HEK293 (cell line): Measurements from ENCODE around the gene DOCK8.

Experiments used
- CTCF ChIA-PET: fragments of 350-600 bp; formaldehyde crosslinking; extraction: SDS; loops from one replicate; lab custom pipeline; 2021; ENCODE audit warnings: antibody characterized with exemption; lab: Yijun Ruan, JAX
- POLR2A ChIA-PET: fragments of 300-600 bp; formaldehyde crosslinking; extraction: SDS; loops from one replicate; lab custom pipeline; 2020; ENCODE audit warnings: antibody characterized with exemption, inconsistent platforms; lab: Yijun Ruan, JAX
- H3K27ac ChIP-seq: fragments of 200-500 bp; sonication (Bioruptor generic); 2 replicates; pipeline ENCODE4 v1.5.1; 2014; ENCODE audit warnings: low read depth, low read length, control low read depth, inconsistent platforms; ENCODE audit errors: extremely low read depth
- H3K36me3 ChIP-seq, 2 experiments: fragments of 200-500 bp in 1 of 2; sonication (Bioruptor generic) in 1 of 2; 1 replicate in 1 of 2; 2 replicates in 1 of 2; pipeline ENCODE4 v1.5.1; 2014 to 2017; ENCODE audit warnings: inconsistent platforms in 2 of 2, low read length in 2 of 2; ENCODE audit not compliant: control insufficient read depth in 2 of 2, insufficient read depth in 1 of 2
- H3K4me1 ChIP-seq: fragments of 200-500 bp; sonication (Bioruptor generic); 2 replicates; pipeline ENCODE4 v1.5.1; 2014; ENCODE audit warnings: mild to moderate bottlenecking, low read length, inconsistent platforms; ENCODE audit not compliant: control insufficient read depth, insufficient read depth
- H3K4me3 ChIP-seq: 2 replicates; pipeline ENCODE4 v1.5.1; 2011; ENCODE audit warnings: low read depth, mild to moderate bottlenecking, control low read depth, low read length, moderate library complexity
- H3K9me3 ChIP-seq: fragments of 200-500 bp; sonication (Bioruptor generic); 2 replicates; pipeline ENCODE4 v1.5.1; 2014; ENCODE audit warnings: low read depth, low read length, inconsistent platforms; ENCODE audit not compliant: control insufficient read depth, insufficient read depth
- HOXD13 ChIP-seq: sonication (generic); formaldehyde crosslinking; IDR thresholded peaks from 2 replicates; pipeline ENCODE4 v1.8.0; 2022; ENCODE audit warnings: missing genetic modification reagents, borderline replicate concordance
- KLF1 ChIP-seq: fragments of 450-650 bp; formaldehyde crosslinking; IDR thresholded peaks from 2 replicates; pipeline ENCODE4 v1.5.1; 2016; ENCODE audit warnings: missing biosample characterization, missing genetic modification characterization
- KLF10 ChIP-seq: fragments of 450-650 bp; IDR thresholded peaks from 2 replicates; pipeline ENCODE4 v1.5.1; 2018; ENCODE audit warnings: missing biosample characterization, mild to moderate bottlenecking, missing genetic modification characterization
- MZF1 ChIP-seq: fragments of 450-650 bp; formaldehyde crosslinking; IDR thresholded peaks from 2 replicates; pipeline ENCODE4 v1.5.1; 2017; ENCODE audit warnings: missing biosample characterization, missing genetic modification characterization, borderline replicate concordance
- YY1 ChIP-seq: fragments of 450-650 bp; formaldehyde crosslinking; IDR thresholded peaks from 2 replicates; pipeline ENCODE4 v1.5.1; 2018; ENCODE audit warnings: missing biosample characterization, missing genetic modification characterization
- ZBTB21 ChIP-seq: fragments of 450-650 bp; formaldehyde crosslinking; IDR thresholded peaks from 2 replicates; pipeline ENCODE4 v1.5.1; 2017; ENCODE audit warnings: missing biosample characterization, missing genetic modification characterization
- ZBTB7A ChIP-seq: fragments of 450-650 bp; formaldehyde crosslinking; IDR thresholded peaks from 2 replicates; pipeline ENCODE4 v1.5.1; 2016; ENCODE audit warnings: low read depth, missing biosample characterization, missing genetic modification characterization
- ZNF121 ChIP-seq: fragments of 450-650 bp; formaldehyde crosslinking; IDR thresholded peaks from 2 replicates; pipeline ENCODE4 v1.5.1; 2016; ENCODE audit warnings: missing biosample characterization, missing genetic modification characterization
- ZNF140 ChIP-seq: fragments of 450-650 bp; formaldehyde crosslinking; IDR thresholded peaks from 2 replicates; pipeline ENCODE4 v1.5.1; 2016; ENCODE audit warnings: missing biosample characterization, missing genetic modification characterization
- ZNF169 ChIP-seq: fragments of 450-650 bp; formaldehyde crosslinking; IDR thresholded peaks from 2 replicates; pipeline ENCODE4 v1.5.1; 2016; ENCODE audit warnings: missing biosample characterization, missing genetic modification characterization
- ZNF19 ChIP-seq: fragments of 450-650 bp; formaldehyde crosslinking; IDR thresholded peaks from 2 replicates; pipeline ENCODE4; 2016; ENCODE audit warnings: missing biosample characterization, missing genetic modification characterization, low read depth
- ZNF211 ChIP-seq: fragments of 450-650 bp; formaldehyde crosslinking; IDR thresholded peaks from 2 replicates; pipeline ENCODE4 v1.5.1; 2016; ENCODE audit warnings: low read depth, missing biosample characterization, missing genetic modification characterization
- ZNF350 ChIP-seq: fragments of 450-650 bp; formaldehyde crosslinking; IDR thresholded peaks from 2 replicates; pipeline ENCODE4 v1.5.0; 2017; ENCODE audit warnings: missing biosample characterization, mild to moderate bottlenecking, missing genetic modification characterization
- ZNF610 ChIP-seq: fragments of 450-650 bp; formaldehyde crosslinking; IDR thresholded peaks from 2 replicates; pipeline ENCODE4 v1.5.1; 2016; ENCODE audit warnings: missing biosample characterization, missing genetic modification characterization, borderline replicate concordance
- ZNF660 ChIP-seq: fragments of 450-650 bp; IDR thresholded peaks from 2 replicates; pipeline ENCODE4 v1.5.1; 2018; ENCODE audit warnings: missing biosample characterization, mild to moderate bottlenecking, missing genetic modification characterization
- ZNF670 ChIP-seq: fragments of 450-650 bp; formaldehyde crosslinking; IDR thresholded peaks from 2 replicates; pipeline ENCODE4 v1.5.1; 2016; ENCODE audit warnings: missing biosample characterization, missing genetic modification characterization, low read depth
- ZNF768 ChIP-seq: fragments of 450-650 bp; formaldehyde crosslinking; IDR thresholded peaks from 2 replicates; pipeline ENCODE4 v1.5.1; 2018; ENCODE audit warnings: missing biosample characterization, mild to moderate bottlenecking, missing genetic modification characterization
- TF ChIP-seq, protein P1 (sequence below): fragments of 450-650 bp; formaldehyde crosslinking; IDR thresholded peaks from 2 replicates; pipeline ENCODE4 v1.5.1; 2016; ENCODE audit warnings: missing biosample characterization, missing genetic modification characterization
- TF ChIP-seq, protein P2 (sequence below): fragments of 450-650 bp; formaldehyde crosslinking; IDR thresholded peaks from 2 replicates; pipeline ENCODE4 v1.5.1; 2017; ENCODE audit warnings: missing biosample characterization, missing genetic modification characterization

DOCK8 gene

DNA sequence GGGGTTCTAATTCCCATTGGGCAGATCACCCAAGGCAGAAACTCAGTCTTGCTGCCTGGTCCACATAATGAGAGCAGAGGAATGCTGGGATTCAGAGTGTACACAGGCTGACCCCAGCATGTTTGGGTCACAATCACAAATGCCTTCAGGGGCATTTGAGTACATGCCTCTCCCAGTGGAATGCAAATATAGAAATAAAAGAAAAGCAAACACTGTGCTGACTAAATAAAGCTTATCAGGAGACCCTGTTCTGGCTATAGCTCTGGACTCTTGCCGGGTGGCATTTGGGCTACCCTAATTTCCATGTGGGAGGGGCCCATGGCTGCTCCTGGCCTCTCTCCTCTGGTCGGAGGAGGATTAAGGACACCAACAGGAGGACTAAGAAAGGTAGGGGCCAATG is 121.4 kb downstream of the DOCK8 start (continued):
- TF ChIP-seq ZNF211 (tag by site-specific recombination) (no peak), KLF1 (tag by site-specific recombination) (no peak)
- TF ChIP-seq, protein P1, sequence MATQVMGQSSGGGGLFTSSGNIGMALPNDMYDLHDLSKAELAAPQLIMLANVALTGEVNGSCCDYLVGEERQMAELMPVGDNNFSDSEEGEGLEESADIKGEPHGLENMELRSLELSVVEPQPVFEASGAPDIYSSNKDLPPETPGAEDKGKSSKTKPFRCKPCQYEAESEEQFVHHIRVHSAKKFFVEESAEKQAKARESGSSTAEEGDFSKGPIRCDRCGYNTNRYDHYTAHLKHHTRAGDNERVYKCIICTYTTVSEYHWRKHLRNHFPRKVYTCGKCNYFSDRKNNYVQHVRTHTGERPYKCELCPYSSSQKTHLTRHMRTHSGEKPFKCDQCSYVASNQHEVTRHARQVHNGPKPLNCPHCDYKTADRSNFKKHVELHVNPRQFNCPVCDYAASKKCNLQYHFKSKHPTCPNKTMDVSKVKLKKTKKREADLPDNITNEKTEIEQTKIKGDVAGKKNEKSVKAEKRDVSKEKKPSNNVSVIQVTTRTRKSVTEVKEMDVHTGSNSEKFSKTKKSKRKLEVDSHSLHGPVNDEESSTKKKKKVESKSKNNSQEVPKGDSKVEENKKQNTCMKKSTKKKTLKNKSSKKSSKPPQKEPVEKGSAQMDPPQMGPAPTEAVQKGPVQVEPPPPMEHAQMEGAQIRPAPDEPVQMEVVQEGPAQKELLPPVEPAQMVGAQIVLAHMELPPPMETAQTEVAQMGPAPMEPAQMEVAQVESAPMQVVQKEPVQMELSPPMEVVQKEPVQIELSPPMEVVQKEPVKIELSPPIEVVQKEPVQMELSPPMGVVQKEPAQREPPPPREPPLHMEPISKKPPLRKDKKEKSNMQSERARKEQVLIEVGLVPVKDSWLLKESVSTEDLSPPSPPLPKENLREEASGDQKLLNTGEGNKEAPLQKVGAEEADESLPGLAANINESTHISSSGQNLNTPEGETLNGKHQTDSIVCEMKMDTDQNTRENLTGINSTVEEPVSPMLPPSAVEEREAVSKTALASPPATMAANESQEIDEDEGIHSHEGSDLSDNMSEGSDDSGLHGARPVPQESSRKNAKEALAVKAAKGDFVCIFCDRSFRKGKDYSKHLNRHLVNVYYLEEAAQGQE = no peak
- TF ChIP-seq, all 188 proteins: peak for 0

GRCh38 chr9:338602-339001 is 123.9 kb downstream of the DOCK8 start:
- TF ChIP-seq ZNF350 (no peak), YY1 (tag by site-specific recombination) (no peak), ZNF19 (tag by site-specific recombination) (no peak), ZBTB21 (tag by site-specific recombination) (no peak), ZNF169 (tag by site-specific recombination) (no peak), ZNF670 (tag by site-specific recombination) (no peak), ZNF121 (no peak), ZNF660 (tag by site-specific recombination) (no peak), ZNF140 (tag by site-specific recombination) (no peak), ZNF768 (tag by site-specific recombination) (no peak)
- TF ChIP-seq, protein P1 = no peak
- TF ChIP-seq, protein P2, sequence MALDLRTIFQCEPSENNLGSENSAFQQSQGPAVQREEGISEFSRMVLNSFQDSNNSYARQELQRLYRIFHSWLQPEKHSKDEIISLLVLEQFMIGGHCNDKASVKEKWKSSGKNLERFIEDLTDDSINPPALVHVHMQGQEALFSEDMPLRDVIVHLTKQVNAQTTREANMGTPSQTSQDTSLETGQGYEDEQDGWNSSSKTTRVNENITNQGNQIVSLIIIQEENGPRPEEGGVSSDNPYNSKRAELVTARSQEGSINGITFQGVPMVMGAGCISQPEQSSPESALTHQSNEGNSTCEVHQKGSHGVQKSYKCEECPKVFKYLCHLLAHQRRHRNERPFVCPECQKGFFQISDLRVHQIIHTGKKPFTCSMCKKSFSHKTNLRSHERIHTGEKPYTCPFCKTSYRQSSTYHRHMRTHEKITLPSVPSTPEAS (tag by site-specific recombination) = no peak
- Histone ChIP-seq H3K4me1 (no peaks in the 10 kb centered on the region), H3K9me3 (no peaks in the 10 kb centered on the region), H3K4me3 (no peak overlapping the region), H3K36me3 (no peaks in the 10 kb centered on the region), H3K27ac (no peak overlapping the region)
- ChIA-PET POLR2A (no interaction called here), CTCF (interaction anchor here (0.5 to 1.4 kb wide), 2 partner anchors 9 to 426 kb away, joined by 3 to 5 read pairs; no protein-coding TSS in a partner anchor)

DNA sequence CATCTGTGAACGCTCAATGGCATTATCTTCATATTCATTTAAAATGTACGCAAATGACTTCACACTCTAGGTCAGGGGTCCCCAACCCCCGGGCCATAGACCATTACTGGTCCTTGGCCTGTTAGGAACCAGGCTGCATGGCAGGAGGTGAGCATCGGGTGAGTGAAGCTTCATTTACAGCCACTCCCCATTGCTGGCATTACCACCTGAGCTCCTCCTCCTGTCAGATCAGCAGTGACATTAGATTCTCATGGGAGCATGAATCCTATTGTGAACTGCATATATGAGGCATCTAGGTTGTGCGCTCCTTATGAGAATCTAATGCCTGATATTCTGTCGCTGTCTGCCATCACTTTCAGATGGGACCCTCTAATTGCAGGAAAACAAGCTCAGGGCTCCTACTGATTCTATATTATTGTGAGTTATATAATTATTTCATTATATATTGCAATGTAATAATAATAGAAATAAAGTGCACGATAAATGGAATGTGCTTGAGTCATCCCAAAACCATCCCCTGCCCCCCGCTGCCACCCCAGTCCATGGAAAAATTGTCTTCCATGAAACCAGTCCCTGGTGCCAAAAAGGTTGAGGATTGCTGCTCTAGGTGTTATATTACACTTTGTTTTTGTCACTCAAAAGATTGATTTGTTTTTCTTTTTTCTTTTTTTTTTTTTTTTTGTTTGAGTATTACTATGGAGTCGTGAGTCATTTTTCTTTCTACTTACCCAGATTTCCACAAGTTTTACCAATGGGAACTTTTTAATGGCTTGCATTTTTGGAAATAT is 127.2 kb downstream of the DOCK8 start:
- TF ChIP-seq HOXD13 (CRISPR knock-in tag) = no peak
- no peak for TF ChIP-seq KLF10
- no peak for TF ChIP-seq ZBTB7A
- no peak for TF ChIP-seq MZF1 (tag by site-specific recombination)
- peak; percentile 99 for TF ChIP-seq ZNF610 (tag by site-specific recombination)
- CTCF ChIA-PET = no interaction called here
- no peak overlapping the region for H3K4me3 ChIP-seq
- H3K4me1 ChIP-seq = no peaks in the 10 kb centered on the region
- H3K9me3 ChIP-seq = no peaks in the 10 kb centered on the region
- no peak overlapping the region for H3K27ac ChIP-seq
- no peaks in the 10 kb centered on the region for H3K36me3 ChIP-seq
- POLR2A ChIA-PET = no interaction called here
